ENCODE data around the gene PDE3A. TPM values are rescaled to one million over a fixed set of nuclear protein-coding genes. Genes with fewer than 3 reads are reported as not detected.
A peak's percentile ranks its signal among the peaks of the same experiment; 100 is the strongest.
"Not testable (repeated sequence)": the region's sequence is repeated elsewhere in the genome, so short reads cannot be mapped to it uniquely, and the experiment has no call there.

PDE3A gene
- total RNA-seq, 1 donor from 2014 or later: under 0.01 TPM

GRCh38 chr12:20601668-20602280, 233.4 kb downstream of the PDE3A start:
- Histone ChIP-seq H3K4me3 (ENCODE audit: low read depth, low read length) (no peak overlapping the region), H3K36me3 (ENCODE audit: control insufficient read depth, insufficient read depth, low read length) (no peaks in the 10 kb centered on the region), H3K27me3 (ENCODE audit: control insufficient read depth, insufficient read depth, low read length) (no peaks in the 10 kb centered on the region)
- DNase-seq (ENCODE audit: low read depth): peak; percentile 55
- peak; percentile 26 for TF ChIP-seq CTCF (IDR thresholded peaks at IDR 0.05; ENCODE audit: insufficient read depth, low read length, severe bottlenecking)
- no peak for FAIRE-seq

GRCh38 chr12:20602641-20603391, 234.5 kb downstream of the PDE3A start:
- no peak for FAIRE-seq
- H3K4me3 ChIP-seq (ENCODE audit: low read depth, low read length): no peak overlapping the region
- H3K27me3 ChIP-seq (ENCODE audit: control insufficient read depth, insufficient read depth, low read length): no peaks in the 10 kb centered on the region
- no peaks in the 10 kb centered on the region for H3K36me3 ChIP-seq (ENCODE audit: control insufficient read depth, insufficient read depth, low read length)
- DNase-seq (ENCODE audit: low read depth): no peak
- no peak for TF ChIP-seq CTCF (IDR thresholded peaks at IDR 0.05; ENCODE audit: insufficient read depth, low read length, severe bottlenecking)

GRCh38 chr12:20604408-20605067, 236.2 kb downstream of the PDE3A start:
- FAIRE-seq: no peak
- H3K4me3 ChIP-seq (ENCODE audit: low read depth, low read length): no peak overlapping the region

GRCh38 chr12:20615020-20615419, 246.7 kb downstream of the PDE3A start:
- not testable (repeated sequence) for H3K27me3 ChIP-seq (ENCODE audit: control insufficient read depth, insufficient read depth, low read length); FAIRE-seq; H3K4me3 ChIP-seq (ENCODE audit: low read depth, low read length); H3K36me3 ChIP-seq (ENCODE audit: control insufficient read depth, insufficient read depth, low read length); DNase-seq (ENCODE audit: low read depth)

More at GRCh38 chr12:20604408-20605067, 236.2 kb downstream of the PDE3A start:
- no peak for DNase-seq (ENCODE audit: low read depth)
- H3K27me3 ChIP-seq (ENCODE audit: control insufficient read depth, insufficient read depth, low read length): no peaks in the 10 kb centered on the region
- TF ChIP-seq CTCF (IDR thresholded peaks at IDR 0.05; ENCODE audit: insufficient read depth, low read length, severe bottlenecking): no peak
- no peaks in the 10 kb centered on the region for H3K36me3 ChIP-seq (ENCODE audit: control insufficient read depth, insufficient read depth, low read length)

GRCh38 chr12:20616093-20616492, 247.8 kb downstream of the PDE3A start:
- FAIRE-seq: no peak

More at GRCh38 chr12:20616093-20616492, 247.8 kb downstream of the PDE3A start:
- Histone ChIP-seq H3K27me3 (ENCODE audit: control insufficient read depth, insufficient read depth, low read length) (no peaks in the 10 kb centered on the region), H3K4me3 (ENCODE audit: low read depth, low read length) (no peak overlapping the region), H3K36me3 (ENCODE audit: control insufficient read depth, insufficient read depth, low read length) (no peaks in the 10 kb centered on the region)
- no peak for DNase-seq (ENCODE audit: low read depth)
- no peak for TF ChIP-seq CTCF (IDR thresholded peaks at IDR 0.05; ENCODE audit: insufficient read depth, low read length, severe bottlenecking)

Measured in bronchial epithelial cell (primary cell).